Smooth muscle cell (in vitro differentiated cells): ENCODE measurements around the gene CCDC33. TPM values are rescaled to one million over a fixed set of nuclear protein-coding genes. Genes with fewer than 3 reads are reported as not detected.

Experiments used
- DNase-seq: peaks from one replicate; lab custom pipeline; 2025; ENCODE audit not compliant: unreplicated experiment; lab: John Stamatoyannopoulos, UW
- H2AFZ ChIP-seq: fragments of 200-600 bp; sonication (generic); 2 replicates; pipeline ENCODE4 v1.6.0; 2016; ENCODE audit warnings: antibody characterized with exemption, low read depth, mild to moderate bottlenecking
- H3F3A ChIP-seq: fragments of 200-600 bp; sonication (generic); 2 replicates; pipeline ENCODE4 v1.6.0; 2017; ENCODE audit warnings: antibody characterized with exemption, low read depth
- H3K27ac ChIP-seq: fragments of 200-600 bp; sonication (generic); 2 replicates; pipeline ENCODE4 v1.5.1; 2016; ENCODE audit warnings: low read depth, mild to moderate bottlenecking
- H3K27me3 ChIP-seq: fragments of 200-600 bp; sonication (generic); 2 replicates; pipeline ENCODE4 v1.6.1; 2016; ENCODE audit warnings: low read depth, mild to moderate bottlenecking
- H3K36me3 ChIP-seq: fragments of 200-600 bp; sonication (generic); 2 replicates; pipeline ENCODE4 v1.5.1; 2016; ENCODE audit warnings: low read depth
- H3K4me1 ChIP-seq: fragments of 200-600 bp; sonication (generic); 2 replicates; pipeline ENCODE4 v1.5.1; 2016; ENCODE audit warnings: low read depth
- H3K4me2 ChIP-seq: fragments of 200-600 bp; sonication (generic); 2 replicates; pipeline ENCODE4 v1.6.0; 2016; ENCODE audit warnings: mild to moderate bottlenecking
- H3K4me3 ChIP-seq: fragments of 200-600 bp; sonication (generic); 2 replicates; pipeline ENCODE4 v1.5.1; 2016; ENCODE audit warnings: mild to moderate bottlenecking
- H3K79me2 ChIP-seq: fragments of 200-600 bp; sonication (generic); 2 replicates; pipeline ENCODE4 v1.6.0; 2016; ENCODE audit warnings: low read depth, mild to moderate bottlenecking
- H3K9ac ChIP-seq: fragments of 200-600 bp; sonication (generic); 2 replicates; pipeline ENCODE4 v1.6.0; 2016; ENCODE audit warnings: low read depth
- H3K9me3 ChIP-seq: fragments of 200-600 bp; sonication (generic); replicated peaks from 2 replicates; pipeline ENCODE4 v1.5.1; 2016; ENCODE audit warnings: low read depth
- H4K20me1 ChIP-seq: fragments of 200-600 bp; sonication (generic); 2 replicates; pipeline ENCODE4 v1.6.0; 2016; ENCODE audit warnings: low read depth
- CTCF ChIP-seq: fragments of 200-600 bp; sonication (generic); IDR thresholded peaks from 2 replicates; pipeline ENCODE4 v1.5.1; 2017; ENCODE audit warnings: borderline replicate concordance, mild to moderate bottlenecking, antibody characterized with exemption; ENCODE audit not compliant: insufficient read depth, poor library complexity, severe bottlenecking
- WGBS: methylation state at CpG from one replicate; pipeline ENCODE4 v1.1.7; 2016; ENCODE audit warnings: low lambda C conversion rate; 5-methylcytosine and 5-hydroxymethylcytosine counted together
- polyA plus RNA-seq: library from polyadenylated mRNA; unstranded; fragments of >200 nt; fragmentation: Nextera tagmentation; extraction: Ambion mirVana; gene quantifications from 2 replicates; pipeline ENCODE4 v1.2.1, GENCODE V29; 2016
- total RNA-seq: library from RNA; depleted of rRNA; stranded (reverse); fragments of >200 nt; gene quantifications from 2 replicates; pipeline ENCODE4 v1.2.3, GENCODE V29; 2014

Gene CCDC33
- total and polyA plus RNA-seq, 2 experiments from 2014 or later: 3.8 to 5.8 TPM

GRCh38 chr15:74242441-74243185, 6.5 kb downstream of the CCDC33 start:
- Histone ChIP-seq H3K4me1 (peaks cover 21% of the 10 kb centered on the region), H3K9ac (no peak overlapping the region), H4K20me1 (no peaks in the 10 kb centered on the region), H3K9me3 (no peaks in the 10 kb centered on the region), H3K36me3 (no peaks in the 10 kb centered on the region), H3K27me3 (no peaks in the 10 kb centered on the region), H3K4me3 (no peak overlapping the region), H3F3A (no peaks in the 10 kb centered on the region), H2AFZ (no peak overlapping the region), H3K79me2 (no peaks in the 10 kb centered on the region), H3K27ac (no peak overlapping the region), H3K4me2 (peak overlapping the region; percentile 65)
- 36% methylated on average over 11 of the region's 11 CpGs for WGBS
- no peak for DNase-seq
- no peak for TF ChIP-seq CTCF

GRCh38 chr15:74243431-74243830, 7.3 kb downstream of the CCDC33 start:
- H3K79me2 ChIP-seq: no peaks in the 10 kb centered on the region
- H2AFZ ChIP-seq: no peak overlapping the region
- TF ChIP-seq CTCF: no peak
- no peaks in the 10 kb centered on the region for H3K36me3 ChIP-seq
- no peak for DNase-seq
- H3K27ac ChIP-seq: no peak overlapping the region
- H3K4me2 ChIP-seq: no peak overlapping the region
- H3K4me1 ChIP-seq: peaks cover 21% of the 10 kb centered on the region
- WGBS: 82% methylated on average over 7 of the region's 7 CpGs
- H3K4me3 ChIP-seq: no peak overlapping the region
- no peak overlapping the region for H3K9ac ChIP-seq
- no peaks in the 10 kb centered on the region for H3K27me3 ChIP-seq
- H4K20me1 ChIP-seq: no peaks in the 10 kb centered on the region
- H3F3A ChIP-seq: no peaks in the 10 kb centered on the region
- no peaks in the 10 kb centered on the region for H3K9me3 ChIP-seq

GRCh38 chr15:74244822-74245341, 8.8 kb downstream of the CCDC33 start:
- Histone ChIP-seq H4K20me1 (no peaks in the 10 kb centered on the region), H2AFZ (no peak overlapping the region), H3K4me1 (peaks cover 11% of the 10 kb centered on the region), H3K79me2 (no peaks in the 10 kb centered on the region), H3K9me3 (no peaks in the 10 kb centered on the region), H3K36me3 (no peaks in the 10 kb centered on the region), H3K27me3 (no peaks in the 10 kb centered on the region), H3F3A (no peaks in the 10 kb centered on the region), H3K27ac (no peak overlapping the region), H3K9ac (no peak overlapping the region), H3K4me3 (no peak overlapping the region), H3K4me2 (no peak overlapping the region)
- WGBS: 75% methylated on average over 4 of the region's 4 CpGs
- no peak for TF ChIP-seq CTCF
- no peak for DNase-seq
